HG03571 (cell line): ENCODE data around the gene KDM7A.
"Not testable (repeated sequence)": the region's sequence is repeated elsewhere in the genome, so short reads cannot be mapped to it uniquely, and the experiment has no call there.

Experiments
- ATAC-seq: cut with Tn5 transposase; IDR thresholded peaks from one replicate; pipeline ENCODE4 v1.9.1; 2021; ENCODE audit not compliant: unreplicated experiment

Gene KDM7A

GRCh38 chr7:140202942-140203341 lies 26.2 kb upstream of the KDM7A start:
- not testable (repeated sequence) for ATAC-seq

- no peak for ATAC-seq
Measured at GRCh38 chr7:140201393-140201792, 24.6 kb upstream of the KDM7A start.

GRCh38 chr7:140200061-140200989 lies 23.5 kb upstream of the KDM7A start:
- ATAC-seq = no peak

- ATAC-seq = no peak
Measured at GRCh38 chr7:140197938-140198337, 21.2 kb upstream of the KDM7A start.

GRCh38 chr7:140197218-140197890 lies 20.6 kb upstream of the KDM7A start:
- no peak for ATAC-seq

- no peak for ATAC-seq
Measured at GRCh38 chr7:140196361-140197217, 19.8 kb upstream of the KDM7A start.

GRCh38 chr7:140195859-140196258 lies 19.1 kb upstream of the KDM7A start:
- ATAC-seq = no peak

GRCh38 chr7:140192620-140193019 lies 15.8 kb upstream of the KDM7A start:
- ATAC-seq = no peak

GRCh38 chr7:140192176-140192575 lies 15.4 kb upstream of the KDM7A start:
- no peak for ATAC-seq

- no peak for ATAC-seq
Measured at GRCh38 chr7:140190588-140190987, 13.8 kb upstream of the KDM7A start.

- ATAC-seq = no peak
Measured at GRCh38 chr7:140189917-140190316, 13.1 kb upstream of the KDM7A start.

GRCh38 chr7:140182917-140183316 lies 6.1 kb upstream of the KDM7A start:
- ATAC-seq = no peak

- ATAC-seq = no peak
Measured at GRCh38 chr7:140179339-140179738, 2.6 kb upstream of the KDM7A start.

- peak; percentile 4 for ATAC-seq
Measured at GRCh38 chr7:140176122-140176701, 571 bp downstream of the KDM7A start.

- peak; percentile 40 for ATAC-seq
Measured at GRCh38 chr7:140175221-140176121, 1.3 kb downstream of the KDM7A start.

- ATAC-seq = no peak
Measured at GRCh38 chr7:140174217-140174616, 2.6 kb downstream of the KDM7A start.

GRCh38 chr7:140170375-140170774 lies 6.4 kb downstream of the KDM7A start:
- no peak for ATAC-seq

- no peak for ATAC-seq
Measured at GRCh38 chr7:140168816-140169215, 8.0 kb downstream of the KDM7A start.

GRCh38 chr7:140165422-140165821 lies 11.4 kb downstream of the KDM7A start:
- no peak for ATAC-seq

GRCh38 chr7:140162081-140162480 lies 14.7 kb downstream of the KDM7A start:
- not testable (repeated sequence) for ATAC-seq
